ENCODE data around the gene HCCS. TPM values are rescaled to one million over a fixed set of nuclear protein-coding genes. Genes with fewer than 3 reads are reported as not detected.

The HCCS gene
- total and polyA plus RNA-seq, 2 of the 13 experiments (the other 11 are each of a cell fraction or from before 2014, with no cell fraction given): 15.4 to 16.7 TPM

DNA sequence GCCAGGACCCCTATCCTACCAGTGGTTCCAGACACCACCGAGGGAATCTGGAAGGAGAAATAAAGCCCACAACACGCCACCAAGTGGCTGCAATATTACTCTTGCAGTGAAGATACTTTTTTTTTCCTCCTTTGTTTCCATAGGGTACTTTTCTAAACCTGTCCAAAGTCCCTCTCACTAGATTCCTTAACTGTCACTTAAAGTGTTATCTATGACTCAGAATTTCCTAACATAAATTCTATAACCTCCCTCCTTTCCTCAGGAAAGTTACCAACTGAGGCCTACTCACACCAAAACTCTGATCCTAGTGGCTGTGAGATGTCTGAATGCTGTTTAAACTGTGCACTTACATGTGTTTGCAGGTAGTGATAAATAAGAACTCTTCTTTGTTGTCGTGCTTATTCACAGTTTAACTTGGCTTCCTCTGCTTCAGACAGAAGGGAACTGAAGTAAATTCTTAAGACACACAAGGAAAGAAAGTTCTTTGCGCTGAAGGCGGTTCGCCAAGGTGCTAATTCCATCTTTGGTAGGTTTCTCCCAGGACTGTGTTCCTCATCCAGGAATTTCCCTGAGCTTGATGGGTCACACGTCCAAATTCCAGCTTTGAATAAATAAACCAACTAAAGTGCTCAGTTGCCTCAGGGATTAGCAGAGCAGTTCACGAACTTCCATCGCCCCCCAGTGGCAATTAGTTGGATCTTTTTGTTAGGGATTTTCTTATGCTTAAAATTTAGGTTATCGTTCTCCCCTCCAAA, 10.7 kb upstream of the HCCS start:
- H3K4me3 ChIP-seq (replicated peaks in 1 of 3; ENCODE audit: insufficient read depth in 1 of 3, low read depth in 2 of 3, low read length in 3 of 3): no peak overlapping the region; a peak in 1 of 6 replicates
- no peaks in the 10 kb centered on the region for H3K79me2 ChIP-seq (ENCODE audit: insufficient read depth, low read length)
- H3K9ac ChIP-seq (ENCODE audit: insufficient read depth, low read depth, low read length): peak overlapping the region; percentile 54; the same call in 1 of the 2 replicates
- peak; percentile 76 for DNase-seq (ENCODE audit: low spot score)
- peak overlapping the region; percentile 69 for H3K4me2 ChIP-seq (ENCODE audit: low read depth, low read length)
- peaks cover 50% of the 10 kb centered on the region for H3K4me1 ChIP-seq (ENCODE audit: insufficient read depth, low read length)
- peak; percentile 91 for FAIRE-seq
- no TSS peak for BruUV-seq (replicated peaks)
- ChIA-PET POLR2A (interaction anchor here (0.8 kb wide), 1 partner anchor 11 kb away, joined by 3 read pairs; no protein-coding TSS in a partner anchor), CTCF (ENCODE audit: low intra/inter-chr PET ratio, low total read pairs) (interaction anchor here (1.1 to 1.4 kb wide), 3 partner anchors 503 to 911 kb away, joined by 3 to 9 read pairs (median 3); no protein-coding TSS in a partner anchor)
- H2AFZ ChIP-seq (ENCODE audit: low read length): peak overlapping the region; percentile 15
- H4K20me1 ChIP-seq (ENCODE audit: insufficient read depth, low read length): no peaks in the 10 kb centered on the region
- peak overlapping the region; percentile 81 for H3K27ac ChIP-seq (ENCODE audit: extremely low read length, insufficient read depth, low read length)
- in situ Hi-C loops (cut with HindIII; ENCODE audit: extremely low pct_ligation_motif_present, low pct_unique_long_range_greater_than_20kb): loop anchor here (10.0 kb wide), 2 partner anchors 656 to 906 kb away; no protein-coding TSS in a partner anchor
- peak; percentile 90 for ATAC-seq
- H3K9me3 ChIP-seq (ENCODE audit: low read length): no peaks in the 10 kb centered on the region
- no peaks in the 10 kb centered on the region for H3K36me3 ChIP-seq (replicated peaks in 1 of 2; ENCODE audit: control insufficient read depth in 1 of 2, insufficient read depth in 2 of 2, low read length in 2 of 2)
- no peaks in the 10 kb centered on the region for H3K27me3 ChIP-seq (ENCODE audit: control insufficient read depth in 1 of 2, insufficient read depth in 2 of 2, low read length in 2 of 2)
- 3% methylated on average over 8 of the region's 10 CpGs for WGBS (ENCODE audit: low lambda C conversion rate)
- intact Hi-C loops (cut with micrococcal nuclease; ENCODE audit: unreplicated experiment): loop anchor here (1.0 to 10.0 kb wide), 3 partner anchors 306 to 910 kb away; no protein-coding TSS in a partner anchor
- TF ChIP-seq ZNF333 (CRISPR knock-in tag; IDR thresholded peaks at IDR 0.05; ENCODE audit: borderline replicate concordance): no peak
- TF ChIP-seq KLF11 (CRISPR knock-in tag; IDR thresholded peaks at IDR 0.05): no peak
- TF ChIP-seq SIN3B (IDR thresholded peaks at IDR 0.05; ENCODE audit: low read length): no peak
- TF ChIP-seq, protein P1, sequence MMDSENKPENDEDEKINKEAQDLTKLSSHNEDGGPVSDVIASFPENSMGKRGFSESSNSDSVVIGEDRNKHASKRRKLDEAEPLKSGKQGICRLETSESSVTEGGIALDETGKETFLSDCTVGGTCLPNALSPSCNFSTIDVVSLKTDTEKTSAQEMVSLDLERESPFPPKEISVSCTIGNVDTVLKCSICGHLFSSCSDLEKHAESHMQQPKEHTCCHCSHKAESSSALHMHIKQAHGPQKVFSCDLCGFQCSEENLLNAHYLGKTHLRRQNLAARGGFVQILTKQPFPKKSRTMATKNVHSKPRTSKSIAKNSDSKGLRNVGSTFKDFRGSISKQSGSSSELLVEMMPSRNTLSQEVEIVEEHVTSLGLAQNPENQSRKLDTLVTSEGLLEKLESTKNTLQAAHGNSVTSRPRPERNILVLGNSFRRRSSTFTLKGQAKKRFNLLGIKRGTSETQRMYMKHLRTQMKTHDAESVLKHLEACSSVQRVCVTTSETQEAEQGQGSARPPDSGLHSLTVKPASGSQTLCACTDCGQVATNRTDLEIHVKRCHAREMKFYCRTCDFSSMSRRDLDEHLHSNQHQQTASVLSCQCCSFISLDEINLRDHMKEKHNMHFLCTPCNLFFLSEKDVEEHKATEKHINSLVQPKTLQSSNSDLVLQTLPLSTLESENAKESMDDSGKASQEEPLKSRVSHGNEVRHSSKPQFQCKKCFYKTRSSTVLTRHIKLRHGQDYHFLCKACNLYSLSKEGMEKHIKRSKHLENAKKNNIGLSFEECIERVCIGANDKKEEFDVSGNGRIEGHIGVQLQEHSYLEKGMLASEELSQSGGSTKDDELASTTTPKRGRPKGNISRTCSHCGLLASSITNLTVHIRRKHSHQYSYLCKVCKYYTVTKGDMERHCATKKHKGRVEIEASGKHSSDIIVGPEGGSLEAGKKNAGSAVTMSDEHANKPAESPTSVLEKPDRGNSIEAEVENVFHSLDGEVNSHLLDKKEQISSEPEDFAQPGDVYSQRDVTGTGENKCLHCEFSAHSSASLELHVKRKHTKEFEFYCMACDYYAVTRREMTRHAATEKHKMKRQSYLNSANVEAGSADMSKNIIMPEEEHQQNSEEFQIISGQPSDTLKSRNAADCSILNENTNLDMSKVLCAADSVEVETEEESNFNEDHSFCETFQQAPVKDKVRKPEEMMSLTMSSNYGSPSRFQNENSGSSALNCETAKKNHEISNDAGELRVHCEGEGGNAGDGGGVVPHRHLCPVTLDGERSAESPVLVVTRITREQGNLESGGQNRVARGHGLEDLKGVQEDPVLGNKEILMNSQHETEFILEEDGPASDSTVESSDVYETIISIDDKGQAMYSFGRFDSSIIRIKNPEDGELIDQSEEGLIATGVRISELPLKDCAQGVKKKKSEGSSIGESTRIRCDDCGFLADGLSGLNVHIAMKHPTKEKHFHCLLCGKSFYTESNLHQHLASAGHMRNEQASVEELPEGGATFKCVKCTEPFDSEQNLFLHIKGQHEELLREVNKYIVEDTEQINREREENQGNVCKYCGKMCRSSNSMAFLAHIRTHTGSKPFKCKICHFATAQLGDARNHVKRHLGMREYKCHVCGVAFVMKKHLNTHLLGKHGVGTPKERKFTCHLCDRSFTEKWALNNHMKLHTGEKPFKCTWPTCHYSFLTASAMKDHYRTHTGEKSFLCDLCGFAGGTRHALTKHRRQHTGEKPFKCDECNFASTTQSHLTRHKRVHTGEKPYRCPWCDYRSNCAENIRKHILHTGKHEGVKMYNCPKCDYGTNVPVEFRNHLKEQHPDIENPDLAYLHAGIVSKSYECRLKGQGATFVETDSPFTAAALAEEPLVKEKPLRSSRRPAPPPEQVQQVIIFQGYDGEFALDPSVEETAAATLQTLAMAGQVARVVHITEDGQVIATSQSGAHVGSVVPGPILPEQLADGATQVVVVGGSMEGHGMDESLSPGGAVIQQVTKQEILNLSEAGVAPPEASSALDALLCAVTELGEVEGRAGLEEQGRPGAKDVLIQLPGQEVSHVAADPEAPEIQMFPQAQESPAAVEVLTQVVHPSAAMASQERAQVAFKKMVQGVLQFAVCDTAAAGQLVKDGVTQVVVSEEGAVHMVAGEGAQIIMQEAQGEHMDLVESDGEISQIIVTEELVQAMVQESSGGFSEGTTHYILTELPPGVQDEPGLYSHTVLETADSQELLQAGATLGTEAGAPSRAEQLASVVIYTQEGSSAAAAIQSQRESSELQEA (CRISPR knock-in tag; IDR thresholded peaks at IDR 0.05; ENCODE audit: not compliant biosample characterization): no peak
- no peak for TF ChIP-seq MIER2 (CRISPR knock-in tag; IDR thresholded peaks at IDR 0.05)
- TF ChIP-seq EED (CRISPR knock-in tag; IDR thresholded peaks at IDR 0.05): no peak
- TF ChIP-seq DR1 (CRISPR knock-in tag; IDR thresholded peaks at IDR 0.05): no peak
- TF ChIP-seq ZNF761 (CRISPR knock-in tag; conservative IDR thresholded peaks at IDR 0.05): no peak
- TF ChIP-seq SNAI1 (CRISPR knock-in tag; IDR thresholded peaks at IDR 0.05; ENCODE audit: borderline replicate concordance): no peak
- TF ChIP-seq PRPF4 (IDR thresholded peaks at IDR 0.05; ENCODE audit: low read depth, low read length, poor library complexity, severe bottlenecking): no peak
- TF ChIP-seq, protein P2, sequence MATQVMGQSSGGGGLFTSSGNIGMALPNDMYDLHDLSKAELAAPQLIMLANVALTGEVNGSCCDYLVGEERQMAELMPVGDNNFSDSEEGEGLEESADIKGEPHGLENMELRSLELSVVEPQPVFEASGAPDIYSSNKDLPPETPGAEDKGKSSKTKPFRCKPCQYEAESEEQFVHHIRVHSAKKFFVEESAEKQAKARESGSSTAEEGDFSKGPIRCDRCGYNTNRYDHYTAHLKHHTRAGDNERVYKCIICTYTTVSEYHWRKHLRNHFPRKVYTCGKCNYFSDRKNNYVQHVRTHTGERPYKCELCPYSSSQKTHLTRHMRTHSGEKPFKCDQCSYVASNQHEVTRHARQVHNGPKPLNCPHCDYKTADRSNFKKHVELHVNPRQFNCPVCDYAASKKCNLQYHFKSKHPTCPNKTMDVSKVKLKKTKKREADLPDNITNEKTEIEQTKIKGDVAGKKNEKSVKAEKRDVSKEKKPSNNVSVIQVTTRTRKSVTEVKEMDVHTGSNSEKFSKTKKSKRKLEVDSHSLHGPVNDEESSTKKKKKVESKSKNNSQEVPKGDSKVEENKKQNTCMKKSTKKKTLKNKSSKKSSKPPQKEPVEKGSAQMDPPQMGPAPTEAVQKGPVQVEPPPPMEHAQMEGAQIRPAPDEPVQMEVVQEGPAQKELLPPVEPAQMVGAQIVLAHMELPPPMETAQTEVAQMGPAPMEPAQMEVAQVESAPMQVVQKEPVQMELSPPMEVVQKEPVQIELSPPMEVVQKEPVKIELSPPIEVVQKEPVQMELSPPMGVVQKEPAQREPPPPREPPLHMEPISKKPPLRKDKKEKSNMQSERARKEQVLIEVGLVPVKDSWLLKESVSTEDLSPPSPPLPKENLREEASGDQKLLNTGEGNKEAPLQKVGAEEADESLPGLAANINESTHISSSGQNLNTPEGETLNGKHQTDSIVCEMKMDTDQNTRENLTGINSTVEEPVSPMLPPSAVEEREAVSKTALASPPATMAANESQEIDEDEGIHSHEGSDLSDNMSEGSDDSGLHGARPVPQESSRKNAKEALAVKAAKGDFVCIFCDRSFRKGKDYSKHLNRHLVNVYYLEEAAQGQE (IDR thresholded peaks at IDR 0.05; ENCODE audit: borderline replicate concordance in 1 of 2, low read depth in 1 of 2, low read length in 2 of 2): no peak

All from HepG2 (cell line).